Body of pancreas (tissue), 4 donors: ENCODE results near the gene USP14. TPM values are rescaled to one million over a fixed set of nuclear protein-coding genes. Genes with fewer than 3 reads are reported as not detected.

ENCODE experiments used
- microRNA-seq, 2 donors: library from miRNA; unstranded; fragments of <30 nt; microRNA quantifications; one replicate each; pipeline ENCODE4, GENCODE V29; 2016; ENCODE audit warnings: borderline number of aligned reads in 2 of 2, borderline replicate concordance in 2 of 2
- small RNA-seq: library from RNA; depleted of rRNA; stranded (forward); fragments of <200 nt; gene quantifications from one replicate; pipeline ENCODE3, GENCODE V24; 2016
- total RNA-seq, 2 donors: library from RNA; depleted of rRNA; stranded (reverse); fragments of >200 nt; gene quantifications; one replicate each; pipeline ENCODE4 v1.1.0, GENCODE V29; 2016

The USP14 gene
- total RNA-seq, 2 donors from 2014 or later, result 14.5 to 18.8 TPM

Small RNA genes within 50 kb of the gene (microRNA-seq; reads per million reads assigned to microRNA genes)
- 0 reads per million in 2 donors for gene MIR8078

Small RNA genes within 50 kb of the gene (small RNA-seq; reads per million reads assigned to genes)
- not detected for gene MIR8078

Other genes starting within 250 kb of the USP14 start
- not detected for gene TUBB8B, start 108.9 kb upstream of the USP14 start, total RNA-seq
- 10 to 100 TPM; 21.8 to 36.6 TPM for gene THOC1, start 109.5 kb downstream of the USP14 start, total RNA-seq